ENCODE results near the gene SPATA4. TPM values are rescaled to one million over a fixed set of nuclear protein-coding genes. Genes with fewer than 3 reads are reported as not detected.
"Not testable (repeated sequence)": the region's sequence is repeated elsewhere in the genome, so short reads cannot be mapped to it uniquely, and the experiment has no call there.

Gene SPATA4
- total RNA-seq, 1 donor from 2014 or later: 0.55 TPM

GRCh38 chr4:176217510-176217909 is 22.1 kb upstream of the SPATA4 start:
- no peak for TF ChIP-seq CTCF (IDR thresholded peaks at IDR 0.05; ENCODE audit: borderline replicate concordance)
- no peak for DNase-seq
- H3K4me1 ChIP-seq: no peaks in the 10 kb centered on the region
- H3K36me3 ChIP-seq: no peaks in the 10 kb centered on the region
- H3K9me3 ChIP-seq (replicated peaks): peaks cover 6% of the 10 kb centered on the region
- H3K27ac ChIP-seq (replicated peaks): no peak overlapping the region
- intact Hi-C loops (cut with micrococcal nuclease): no loop called here
- no peak overlapping the region for H3K4me3 ChIP-seq
- H3K27me3 ChIP-seq (ENCODE audit: low read depth): no peaks in the 10 kb centered on the region

- peaks cover 14% of the 10 kb centered on the region for H3K9me3 ChIP-seq (replicated peaks)
- H3K36me3 ChIP-seq; H3K4me3 ChIP-seq; H3K27me3 ChIP-seq (ENCODE audit: low read depth); H3K4me1 ChIP-seq; H3K27ac ChIP-seq (replicated peaks); DNase-seq; intact Hi-C loops (cut with micrococcal nuclease): not testable (repeated sequence)
Observed at GRCh38 chr4:176212351-176212750, 17.0 kb upstream of the SPATA4 start.

- TF ChIP-seq CTCF (IDR thresholded peaks at IDR 0.05; ENCODE audit: borderline replicate concordance): no peak
- H3K27me3 ChIP-seq (ENCODE audit: low read depth): peaks cover 5% of the 10 kb centered on the region
- intact Hi-C loops (cut with micrococcal nuclease): no loop called here
- no peak overlapping the region for H3K27ac ChIP-seq (replicated peaks)
- no peak overlapping the region for H3K4me3 ChIP-seq
- H3K9me3 ChIP-seq (replicated peaks): peaks cover 14% of the 10 kb centered on the region
- H3K36me3 ChIP-seq: no peaks in the 10 kb centered on the region
- no peak for DNase-seq
- H3K4me1 ChIP-seq: peaks cover 3% of the 10 kb centered on the region
Observed at GRCh38 chr4:176210579-176211296, 15.4 kb upstream of the SPATA4 start.

GRCh38 chr4:176210101-176210500 is 14.7 kb upstream of the SPATA4 start:
- TF ChIP-seq CTCF (IDR thresholded peaks at IDR 0.05; ENCODE audit: borderline replicate concordance): no peak
- Histone ChIP-seq H3K36me3 (no peaks in the 10 kb centered on the region), H3K27me3 (ENCODE audit: low read depth) (peaks cover 7% of the 10 kb centered on the region), H3K27ac (replicated peaks) (no peak overlapping the region), H3K4me1 (peaks cover 3% of the 10 kb centered on the region), H3K4me3 (no peak overlapping the region), H3K9me3 (replicated peaks) (peaks cover 14% of the 10 kb centered on the region)
- DNase-seq: no peak
- intact Hi-C loops (cut with micrococcal nuclease): no loop called here

- peaks cover 7% of the 10 kb centered on the region for H3K27me3 ChIP-seq (ENCODE audit: low read depth)
- DNase-seq: no peak
- H3K4me1 ChIP-seq: peaks cover 3% of the 10 kb centered on the region
- TF ChIP-seq CTCF (IDR thresholded peaks at IDR 0.05; ENCODE audit: borderline replicate concordance): no peak
- H3K27ac ChIP-seq (replicated peaks): no peak overlapping the region
- no peaks in the 10 kb centered on the region for H3K36me3 ChIP-seq
- H3K4me3 ChIP-seq: no peak overlapping the region
- peaks cover 14% of the 10 kb centered on the region for H3K9me3 ChIP-seq (replicated peaks)
- intact Hi-C loops (cut with micrococcal nuclease): no loop called here
Observed at GRCh38 chr4:176209535-176209934, 14.2 kb upstream of the SPATA4 start.

DNA sequence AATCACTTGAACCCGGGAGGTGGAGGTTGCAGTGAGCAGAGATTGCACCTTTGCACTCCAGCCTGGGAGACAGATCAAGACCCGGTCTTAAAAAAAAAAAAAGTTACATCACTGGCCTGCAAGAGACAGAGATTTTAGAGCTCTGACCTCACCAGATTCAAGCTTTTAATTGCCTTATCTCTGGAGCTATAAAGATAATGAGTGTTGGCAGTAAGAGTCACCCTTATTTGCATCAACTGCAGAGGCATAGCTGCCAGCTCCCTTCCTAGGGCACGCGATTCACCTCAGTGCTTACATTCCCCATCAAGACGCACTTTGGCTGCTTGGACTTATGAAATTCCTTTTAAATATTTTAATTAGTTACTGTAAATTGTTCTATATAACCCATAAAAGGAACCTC is 12.5 kb upstream of the SPATA4 start:
- Histone ChIP-seq H3K4me1 (peaks cover 3% of the 10 kb centered on the region), H3K4me3 (no peak overlapping the region), H3K27me3 (ENCODE audit: low read depth) (peaks cover 10% of the 10 kb centered on the region), H3K36me3 (no peaks in the 10 kb centered on the region), H3K9me3 (replicated peaks) (peaks cover 12% of the 10 kb centered on the region), H3K27ac (replicated peaks) (no peak overlapping the region)
- no peak for DNase-seq
- intact Hi-C loops (cut with micrococcal nuclease): no loop called here
- TF ChIP-seq CTCF (IDR thresholded peaks at IDR 0.05; ENCODE audit: borderline replicate concordance): no peak

Data from left ventricle myocardium inferior (tissue), 1 donor.